ENCODE results near the gene FAM72A.
"Not testable (repeated sequence)": the region's sequence is repeated elsewhere in the genome, so short reads cannot be mapped to it uniquely, and the experiment has no call there.

GRCh38 chr1:206234189-206234916 lies 31.7 kb upstream of the FAM72A start:
- not testable (repeated sequence) for TF ChIP-seq EZH2 (optimal IDR thresholded peaks at IDR 0.05; ENCODE audit: low read depth, low read length); CTCF (IDR thresholded peaks at IDR 0.05; ENCODE audit: low read length)

All from MM.1S (cell line).